HG03280 (cell line): ENCODE data around the gene ADORA1.

Source experiments
- ATAC-seq: cut with Tn5 transposase; IDR thresholded peaks from one replicate; pipeline ENCODE4 v1.9.1; 2021; ENCODE audit warnings: mild to moderate bottlenecking, moderate library complexity; ENCODE audit not compliant: unreplicated experiment

The ADORA1 gene

DNA sequence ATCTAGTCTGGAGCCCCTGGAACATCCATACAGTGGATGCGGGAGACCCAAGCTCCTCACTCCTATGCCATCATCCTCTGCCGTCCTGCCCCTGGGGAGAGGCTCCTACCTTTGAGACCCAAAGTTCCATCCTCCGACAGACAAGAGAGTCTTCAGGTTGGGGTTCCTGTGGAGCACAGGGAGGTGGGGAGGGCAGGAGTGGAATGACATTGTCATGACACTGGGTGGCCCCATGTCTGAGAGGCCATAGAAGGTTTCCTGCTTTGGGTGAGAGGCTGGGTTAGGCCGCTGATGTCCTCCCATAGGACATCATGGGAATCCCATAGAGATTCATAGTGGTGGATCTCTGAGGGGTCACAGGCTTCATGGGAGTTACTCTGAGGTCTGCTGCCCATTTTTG, 56.9 kb downstream of the ADORA1 start:
- ATAC-seq = no peak

DNA sequence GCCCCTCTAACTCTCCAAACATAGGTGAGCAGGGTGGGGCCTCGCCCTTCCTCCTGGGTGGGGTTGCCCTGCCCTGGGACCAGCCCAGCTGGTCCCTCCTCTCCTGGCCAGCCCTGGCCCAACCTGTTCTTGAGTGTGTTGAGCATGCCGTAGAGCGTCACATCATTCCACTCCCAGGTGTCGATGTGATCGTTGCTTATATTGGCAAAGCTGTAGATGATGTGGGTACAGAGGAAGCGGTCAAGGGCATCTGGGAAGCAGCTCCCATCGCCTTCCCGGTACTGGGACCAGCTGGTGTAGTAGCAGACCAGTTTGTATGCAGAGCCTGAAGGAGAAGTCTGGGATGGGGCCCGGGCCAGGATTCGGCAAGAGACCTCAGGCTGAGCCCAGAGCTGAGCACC, 57.5 kb downstream of the ADORA1 start:
- no peak for ATAC-seq

DNA sequence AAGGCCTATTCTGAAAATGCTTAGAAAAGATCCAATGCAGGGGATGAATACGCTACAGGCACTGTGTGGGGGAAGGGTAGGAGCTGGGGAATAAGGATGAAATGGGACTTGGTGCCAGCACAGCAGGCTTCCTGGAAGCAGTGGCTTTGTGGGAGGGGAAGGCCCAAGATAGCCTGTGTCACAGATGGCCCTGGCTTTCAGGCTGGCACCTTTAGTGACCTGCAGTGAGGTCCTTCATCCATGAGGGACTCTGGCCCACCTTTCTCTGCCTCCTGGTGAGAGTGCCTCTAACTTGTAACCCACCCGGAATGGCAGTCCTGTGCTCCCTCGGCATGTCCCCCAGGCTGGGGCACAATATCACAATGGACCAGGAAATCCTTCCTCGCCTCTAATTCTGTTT, 58.1 kb downstream of the ADORA1 start:
- no peak for ATAC-seq

DNA sequence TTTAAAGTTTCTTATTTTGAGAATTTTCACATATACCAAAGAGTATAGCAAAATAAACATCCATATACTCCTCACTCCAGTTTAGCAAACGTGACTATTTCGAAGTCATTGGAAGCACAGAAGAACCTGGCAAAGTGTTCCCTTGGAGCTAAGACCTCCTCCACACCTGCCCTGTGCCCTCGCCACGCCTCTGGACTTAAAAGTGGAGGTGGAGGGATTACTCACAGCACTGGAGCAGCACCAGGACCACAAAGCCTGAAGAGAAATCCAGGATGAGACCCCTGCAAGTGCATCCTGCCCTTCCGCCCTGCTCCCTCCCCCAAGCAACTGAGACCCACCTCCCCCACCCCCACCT, 58.5 kb downstream of the ADORA1 start:
- ATAC-seq = no peak

DNA sequence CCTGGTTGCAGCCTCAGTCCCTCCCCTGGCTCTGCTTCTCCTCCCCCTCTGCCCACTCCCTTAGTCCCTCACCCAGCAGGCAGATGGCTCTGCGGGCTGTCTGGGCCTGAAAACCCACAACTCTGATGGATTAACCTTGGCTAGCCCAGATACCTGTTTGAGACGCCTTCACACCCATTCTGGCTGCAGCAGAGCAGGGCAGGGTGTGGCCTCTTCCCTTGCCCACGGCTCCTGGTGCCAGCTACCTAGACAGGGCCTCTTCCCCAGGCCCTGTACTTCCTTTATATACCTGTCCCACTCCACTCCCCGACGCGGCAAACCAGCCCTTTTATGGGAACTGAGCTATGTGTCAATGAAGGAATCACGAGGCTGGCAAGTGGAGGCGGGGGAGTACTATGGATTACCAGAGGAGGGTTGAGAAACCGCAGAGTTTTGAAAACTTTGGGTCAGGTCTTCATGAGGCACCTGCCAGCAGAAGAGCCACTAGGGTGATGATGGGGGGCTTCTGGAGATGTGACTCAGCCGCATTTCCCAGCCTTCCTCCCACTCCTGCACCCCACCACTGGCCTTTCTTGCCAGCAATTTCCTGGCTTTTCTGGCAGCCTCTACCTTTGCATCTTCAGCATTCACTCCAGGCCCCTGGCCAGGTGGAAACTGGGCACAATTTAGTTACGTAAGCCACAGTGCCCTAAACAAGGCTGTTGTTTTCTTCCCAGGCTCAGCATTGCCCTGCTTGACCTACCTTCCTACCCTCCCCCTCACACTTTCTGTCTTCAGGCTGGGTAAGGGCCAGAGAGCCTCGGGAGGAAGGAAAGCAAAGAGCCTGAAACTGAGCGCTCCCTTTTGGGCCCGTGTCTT, 59.1 kb downstream of the ADORA1 start, which contains the start of gene CHI3L1:
TSS of gene CHI3L1 (minus strand) at position 259 of the 858 bp plus-strand sequence. CDS start at position 178, 81 bp downstream.
- no peak for ATAC-seq

DNA sequence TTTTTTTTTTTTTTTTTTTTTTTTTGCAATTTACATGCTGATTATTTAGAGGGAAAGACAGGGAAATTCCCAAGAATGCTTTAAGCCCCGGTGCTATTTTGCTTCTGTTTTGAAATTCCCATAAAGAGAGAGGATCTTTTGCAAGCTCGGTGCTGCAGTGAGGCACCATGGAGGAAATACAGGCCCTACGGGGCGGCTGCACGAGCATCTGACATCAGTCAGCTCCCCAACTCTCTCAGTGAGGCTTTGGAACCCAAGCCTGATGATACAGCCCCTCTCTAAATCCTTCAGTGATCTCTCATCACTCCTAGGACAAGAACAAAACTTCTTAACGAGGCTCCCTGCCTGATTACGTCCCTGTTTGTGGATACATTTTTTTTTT, 59.8 kb downstream of the ADORA1 start:
- ATAC-seq = no peak

DNA sequence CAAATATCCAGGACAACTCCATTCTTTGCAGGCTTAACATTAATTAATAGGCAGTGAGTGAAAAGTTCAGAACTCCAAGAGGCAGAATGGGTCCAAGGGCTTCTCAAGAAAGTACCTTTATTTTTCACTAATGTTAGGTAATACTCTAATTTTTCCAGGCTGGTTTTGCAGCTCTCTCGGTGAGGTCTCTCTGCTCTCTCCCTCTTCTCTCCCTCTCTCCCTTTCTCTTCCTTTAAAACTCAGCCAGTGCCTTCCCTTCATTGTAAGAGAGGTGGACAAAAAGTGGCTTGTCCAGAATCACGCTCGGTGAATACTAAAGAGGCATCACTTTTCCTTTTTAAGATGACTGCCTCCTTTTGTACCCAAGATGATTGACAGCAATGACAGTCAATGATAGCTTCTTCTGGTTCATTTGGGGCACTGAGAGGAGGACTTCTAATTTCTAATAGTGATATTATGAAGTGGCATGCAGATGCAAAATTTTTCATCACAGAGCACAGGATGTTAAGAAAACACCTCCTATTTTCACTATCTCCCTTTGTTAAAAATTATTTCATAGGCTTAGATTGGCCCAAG, 60.3 kb downstream of the ADORA1 start:
- ATAC-seq = no peak

DNA sequence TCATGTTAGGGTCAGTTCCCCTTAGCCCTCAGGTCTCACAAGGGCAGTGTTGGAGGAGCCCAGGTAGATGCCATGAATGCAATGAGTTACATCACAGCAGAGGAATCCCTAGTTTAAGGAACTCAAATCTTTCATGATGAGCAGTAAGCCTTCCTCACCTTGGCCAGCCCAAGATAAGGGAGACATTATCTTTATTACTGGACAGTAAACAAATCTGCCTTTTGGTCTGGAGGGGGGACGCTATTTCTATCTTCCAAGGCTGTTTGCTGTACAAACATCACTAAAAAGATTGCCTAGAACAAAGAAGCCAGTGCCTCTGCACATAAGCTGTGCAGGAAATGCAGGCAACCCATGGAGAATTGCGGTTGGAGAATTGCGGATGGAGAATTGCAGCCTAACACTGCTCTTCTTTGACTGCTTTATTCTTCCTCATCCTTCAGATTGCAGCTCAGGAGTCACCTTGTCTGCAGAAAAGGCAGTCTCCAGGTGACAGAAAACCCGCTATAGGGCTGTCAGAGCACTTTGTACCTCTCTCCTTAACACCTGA, 61.2 kb downstream of the ADORA1 start:
- no peak for ATAC-seq

DNA sequence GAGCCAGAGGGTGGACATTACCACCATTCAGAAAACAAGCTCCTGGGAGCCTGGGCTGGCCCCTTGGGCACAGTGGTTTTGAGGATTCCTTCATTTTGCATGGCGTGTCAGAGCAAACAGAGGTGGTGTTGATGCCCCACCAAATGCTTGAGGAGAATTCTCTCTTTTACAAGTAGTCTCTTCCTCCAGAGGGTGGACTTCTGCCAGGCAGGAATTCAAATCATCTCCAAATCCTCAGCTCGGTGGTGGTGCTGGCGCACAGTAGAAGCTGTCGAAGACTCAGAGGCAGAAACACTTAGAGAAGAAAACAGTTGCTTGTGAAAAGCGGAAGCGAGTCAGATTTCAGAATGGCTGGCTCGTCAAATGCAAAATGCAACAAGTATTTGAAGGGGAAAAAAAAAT, 62.4 kb downstream of the ADORA1 start:
- ATAC-seq = no peak

DNA sequence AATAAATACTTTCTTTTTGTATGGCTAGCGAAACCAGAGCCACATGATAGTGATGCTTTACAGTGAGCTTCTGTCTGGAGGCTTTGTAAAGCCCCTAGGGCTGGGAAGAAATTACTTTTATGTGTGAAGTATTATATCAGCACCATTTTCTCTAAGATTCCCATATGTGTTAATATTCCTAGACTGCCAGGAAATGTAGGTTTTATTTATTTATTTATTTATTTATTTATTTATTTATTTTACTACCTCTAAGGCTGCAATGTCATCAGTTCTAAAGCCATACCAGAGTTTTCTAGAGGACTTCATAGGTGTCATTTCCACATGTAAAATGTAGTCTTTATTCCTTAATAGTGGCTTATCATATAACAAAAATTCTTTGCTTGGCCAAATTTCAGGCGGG, 63.4 kb downstream of the ADORA1 start:
- no peak for ATAC-seq

DNA sequence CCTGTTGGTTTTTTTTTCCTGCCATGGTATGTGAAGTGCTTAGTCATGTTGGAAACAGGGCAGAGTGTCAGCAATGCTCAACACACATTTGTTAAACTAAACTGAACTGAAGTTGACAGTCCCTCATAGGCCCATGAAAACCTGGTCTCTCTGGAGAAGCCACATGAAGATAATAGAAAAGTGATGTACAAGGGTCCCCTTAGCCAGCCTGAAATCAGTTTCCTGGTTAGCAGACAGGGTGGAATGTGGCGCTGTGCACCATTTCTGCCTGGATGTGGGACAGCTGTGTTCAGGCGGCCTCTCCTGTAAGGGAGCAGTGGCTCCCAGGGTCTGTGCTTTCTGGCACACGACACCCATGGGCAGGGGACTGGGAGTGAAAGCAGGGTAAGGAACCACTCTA, 68.8 kb downstream of the ADORA1 start:
- no peak for ATAC-seq

DNA sequence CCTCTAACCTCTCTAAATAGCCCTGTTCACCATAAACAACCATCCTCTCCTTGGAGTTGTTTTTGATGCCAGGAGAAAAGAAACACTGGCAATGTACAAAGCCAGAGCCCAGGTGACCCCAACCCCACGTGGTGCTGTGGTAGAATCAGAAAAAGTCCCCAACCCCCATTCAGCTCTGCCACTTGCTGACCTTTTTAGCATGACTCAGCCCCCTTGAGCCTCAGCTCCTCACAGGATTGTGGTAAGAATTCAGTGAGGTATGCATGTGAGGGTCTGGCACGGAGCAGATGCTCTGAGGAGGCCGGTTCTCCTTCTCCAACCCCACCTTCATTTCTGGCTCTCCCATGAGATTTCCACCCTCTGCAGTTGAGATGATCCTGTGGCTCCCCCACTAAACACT, 70.1 kb downstream of the ADORA1 start:
- no peak for ATAC-seq

DNA sequence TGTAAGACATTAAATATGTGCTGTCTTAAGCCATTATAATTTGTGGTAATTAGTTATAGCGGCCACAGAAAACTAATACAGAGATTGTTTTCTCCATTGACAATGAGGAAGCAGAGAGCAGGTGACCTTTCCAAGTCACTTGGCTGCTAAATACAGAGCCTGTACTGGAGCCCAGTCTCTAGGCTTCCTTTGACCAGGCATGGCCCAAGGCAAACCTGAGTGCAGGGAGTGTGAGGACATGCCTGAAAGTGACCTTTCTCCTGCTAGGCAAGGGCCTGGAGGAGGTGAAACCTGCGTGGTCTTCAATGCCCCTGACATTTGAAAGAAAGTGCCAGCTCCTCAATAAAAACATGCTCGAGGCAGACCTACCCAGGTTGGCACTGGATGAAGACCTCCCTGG, 71.5 kb downstream of the ADORA1 start:
- no peak for ATAC-seq

DNA sequence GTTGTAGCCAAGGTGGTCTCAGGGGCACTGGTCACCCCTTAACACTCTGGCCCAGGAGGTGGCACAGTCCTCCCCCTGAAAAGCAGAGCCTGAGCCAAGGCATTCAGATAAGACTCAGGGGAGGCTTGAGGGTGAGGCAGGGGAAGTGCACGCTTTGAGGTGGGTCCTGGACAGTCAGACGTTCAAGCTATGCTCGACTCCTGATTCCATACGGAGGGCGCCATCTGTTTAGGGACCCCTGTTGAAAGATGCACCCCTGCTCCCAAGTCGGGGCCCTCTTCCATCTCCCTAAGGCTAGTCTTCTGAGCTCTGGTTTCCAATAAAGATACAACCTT, 71.9 kb downstream of the ADORA1 start:
- no peak for ATAC-seq

DNA sequence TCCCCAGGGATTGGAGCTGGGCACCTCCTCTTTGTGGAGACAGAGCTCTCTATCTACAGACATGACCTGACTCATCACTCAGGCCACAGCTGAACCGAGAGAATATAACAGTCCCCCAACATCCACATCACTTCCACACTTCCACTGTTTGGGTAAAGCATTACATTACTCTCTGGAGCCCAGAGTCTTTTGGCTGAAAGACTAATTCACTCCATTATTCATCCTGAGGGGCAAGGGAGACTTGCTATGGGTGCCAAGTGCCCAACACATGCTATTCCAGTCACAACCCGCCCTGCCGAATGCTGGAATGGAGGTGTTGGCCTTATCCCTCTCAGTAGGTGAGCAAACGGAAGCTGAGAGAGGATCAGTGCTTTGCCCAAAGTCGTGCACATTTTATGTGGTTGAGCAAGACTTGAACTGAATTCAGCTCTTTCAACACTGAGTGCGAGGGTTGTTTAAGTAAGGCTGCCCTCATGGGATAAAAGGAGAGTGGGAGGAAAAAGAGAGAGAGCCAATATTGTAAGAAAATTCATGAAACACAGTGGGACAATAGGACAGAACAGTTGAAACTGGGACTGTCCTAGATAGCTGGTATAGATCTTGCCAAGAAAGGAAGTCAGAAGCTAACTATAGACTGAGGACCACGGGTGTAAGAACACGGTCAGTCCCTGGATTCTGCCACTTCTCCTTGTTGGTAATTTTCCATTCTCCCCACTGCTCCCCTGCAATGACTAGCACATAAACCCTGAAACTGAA, 72.5 kb downstream of the ADORA1 start:
- ATAC-seq = no peak

DNA sequence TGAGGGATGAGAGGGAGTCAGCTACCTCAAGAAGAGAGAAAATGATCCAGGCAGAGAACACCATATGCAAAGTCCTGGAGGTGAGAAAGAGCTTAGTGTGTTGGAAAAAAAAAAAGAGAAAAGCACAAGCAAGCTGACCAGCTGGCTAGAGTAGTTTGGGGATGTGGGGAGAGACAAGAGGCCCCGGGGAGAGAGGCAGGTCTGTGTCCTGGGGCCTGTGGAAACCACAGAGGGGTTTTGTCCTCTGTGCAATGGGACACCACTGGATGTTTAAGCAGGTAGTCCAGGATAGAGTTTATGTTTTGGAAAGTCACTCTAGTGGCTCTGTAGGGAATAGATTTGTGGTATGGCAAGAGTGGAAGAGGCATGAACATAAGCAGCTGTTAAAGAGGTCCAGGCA, 73.4 kb downstream of the ADORA1 start:
- ATAC-seq = no peak

DNA sequence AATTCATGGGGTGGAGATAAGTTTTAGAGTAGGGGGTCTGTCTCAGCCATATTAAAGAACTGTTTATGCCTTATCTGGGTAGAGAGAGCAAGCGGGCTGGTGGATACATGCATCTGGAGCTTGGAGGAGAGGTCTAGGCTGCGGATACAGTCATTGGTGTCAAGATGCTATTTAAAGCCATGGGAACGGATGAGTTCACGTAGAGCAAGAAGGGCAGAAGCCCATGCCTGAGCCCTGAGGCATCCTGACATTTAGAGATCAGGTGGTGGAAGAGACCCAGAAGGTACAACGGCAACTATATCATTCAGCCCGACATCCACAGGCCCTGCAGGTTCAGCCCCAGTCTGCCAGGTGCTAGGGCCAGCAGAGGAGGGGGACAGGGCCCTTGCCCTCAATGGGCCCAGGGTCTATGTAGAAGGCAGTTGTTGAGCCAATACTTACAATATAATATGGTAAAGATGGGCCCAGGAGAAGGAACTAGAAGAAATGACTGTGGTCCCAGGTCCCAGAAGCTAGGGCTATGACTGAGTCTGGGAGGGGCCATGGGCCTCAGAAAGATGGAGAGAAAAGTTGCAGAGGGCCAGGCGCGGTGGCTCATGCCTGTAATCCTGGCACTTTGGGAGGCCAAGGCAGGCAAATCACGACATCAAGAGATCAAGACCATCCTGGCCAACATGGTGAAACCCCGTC, 74.1 kb downstream of the ADORA1 start:
- ATAC-seq = no peak

DNA sequence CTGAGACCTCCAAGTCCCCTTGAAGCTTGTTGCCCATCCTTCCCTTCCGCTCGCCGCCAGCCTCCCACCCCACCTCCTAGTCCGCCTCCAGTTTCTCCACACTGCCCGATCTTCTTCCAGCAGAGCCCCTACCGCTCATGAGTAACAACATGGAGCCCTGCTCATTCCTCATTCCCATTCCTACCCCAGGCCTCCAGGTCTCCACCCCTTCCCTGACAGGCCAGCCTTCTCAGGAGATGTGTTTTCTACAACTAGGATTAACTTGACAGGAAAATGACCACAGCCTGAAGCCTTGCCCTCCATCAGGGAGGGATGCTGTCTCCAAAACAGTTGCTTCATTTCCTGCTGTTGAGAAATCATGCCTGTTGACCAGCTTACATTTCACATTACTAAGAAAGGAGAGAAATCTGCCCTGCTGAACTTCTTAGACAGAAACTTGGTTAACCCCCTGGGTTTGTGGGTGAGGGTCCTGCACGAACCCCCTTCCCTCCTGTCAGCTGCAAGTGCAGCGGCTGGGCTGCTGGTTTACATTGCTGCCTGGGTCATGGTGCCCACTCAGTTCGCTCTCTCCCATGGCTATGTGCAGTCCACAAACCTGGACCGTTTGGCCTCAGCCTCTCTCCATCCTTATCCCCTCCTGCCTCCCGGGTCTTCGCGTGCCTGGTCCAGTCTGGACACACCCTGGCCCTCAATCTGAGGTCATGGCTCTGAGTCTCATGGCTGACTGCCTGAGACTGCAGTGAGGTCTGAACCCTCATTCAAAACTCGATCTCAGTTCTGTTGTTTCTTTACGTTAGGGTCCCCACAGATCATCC, 75.1 kb downstream of the ADORA1 start:
- ATAC-seq = no peak

DNA sequence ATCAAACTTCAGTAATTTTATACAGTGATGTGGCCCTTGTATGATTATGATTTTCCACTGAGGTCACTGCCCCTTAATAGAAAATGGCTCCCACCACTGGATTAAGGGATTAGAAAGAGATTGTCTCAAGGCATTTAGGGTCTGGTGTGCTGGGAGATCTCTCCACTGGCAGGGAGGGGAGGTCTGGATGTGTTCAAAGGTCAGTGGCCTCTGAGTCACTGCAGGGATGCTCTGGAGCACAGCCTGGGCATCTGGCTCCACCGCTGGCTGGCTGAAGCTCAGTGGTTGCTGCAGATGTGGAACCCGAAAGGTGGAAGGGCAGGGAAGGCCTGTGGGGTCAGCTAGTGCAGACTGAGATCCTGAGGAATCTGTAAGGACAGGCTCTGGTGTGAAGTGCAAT, 77.2 kb downstream of the ADORA1 start:
- no peak for ATAC-seq

DNA sequence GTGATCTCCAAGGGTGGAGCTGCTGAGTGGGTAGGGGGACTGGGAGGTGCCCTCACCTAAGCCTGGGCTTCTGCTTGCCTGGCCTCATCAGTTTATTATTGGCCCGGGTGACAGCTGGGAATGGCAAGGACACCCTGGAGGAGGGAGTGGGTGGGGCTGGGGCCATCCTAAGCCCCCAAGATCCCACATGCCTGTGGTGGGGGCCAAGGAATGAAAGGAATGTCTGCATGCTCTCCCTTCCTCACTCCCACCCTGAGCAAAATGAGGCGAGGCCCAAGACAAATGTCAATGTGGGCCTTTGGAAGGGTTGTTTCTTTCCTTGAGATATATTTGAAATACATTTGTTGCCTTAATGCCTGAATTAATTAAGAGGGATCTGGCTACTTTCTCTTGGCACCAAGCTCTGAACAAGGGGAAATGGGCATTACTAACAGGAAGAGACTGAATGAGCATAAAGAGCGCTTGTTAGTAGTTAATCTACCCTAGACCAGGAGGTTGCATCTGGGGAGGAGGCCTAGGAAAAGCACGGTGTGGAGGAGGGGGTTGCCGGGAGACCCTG, 78.7 kb downstream of the ADORA1 start:
- no peak for ATAC-seq
